Activated CD4-positive, alpha-beta T cell treated with anti-CD3 and anti-CD28 coated beads, Interleukin-2, Interleukin-4, amounts not matched to agents 100 ng/mL and 50 ng/mL, durations not matched to agents 16 hours and 8 hours (primary cell): Measurements from ENCODE around the gene S100A16.
"Not testable (repeated sequence)": the region's sequence is repeated elsewhere in the genome, so short reads cannot be mapped to it uniquely, and the experiment has no call there.

Experiments
- DNase-seq: peaks from one replicate; pipeline ENCODE4 v3.0.0-alpha.2; 2020; ENCODE audit warnings: low spot score

S100A16 gene

DNA sequence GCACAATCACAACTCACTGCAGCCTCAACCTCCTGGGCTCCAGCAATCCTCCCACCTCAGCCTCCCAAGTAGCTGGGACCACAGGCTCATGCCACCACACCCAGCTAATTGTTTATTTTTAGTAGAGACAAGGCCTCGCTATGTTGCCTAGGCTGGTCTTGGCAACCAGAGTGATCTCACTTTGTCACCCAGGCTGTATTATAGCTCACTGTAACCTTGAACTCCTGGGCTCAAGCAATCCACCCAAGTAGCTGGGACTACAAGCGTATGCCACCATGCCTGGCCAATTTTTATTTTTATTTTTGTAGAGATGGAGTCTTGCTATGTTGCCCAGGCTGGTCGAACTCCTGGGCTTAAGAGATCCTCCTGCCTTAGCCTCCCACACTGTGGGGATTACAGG lies 50.9 kb downstream of the S100A16 start:
- not testable (repeated sequence) for DNase-seq

DNA sequence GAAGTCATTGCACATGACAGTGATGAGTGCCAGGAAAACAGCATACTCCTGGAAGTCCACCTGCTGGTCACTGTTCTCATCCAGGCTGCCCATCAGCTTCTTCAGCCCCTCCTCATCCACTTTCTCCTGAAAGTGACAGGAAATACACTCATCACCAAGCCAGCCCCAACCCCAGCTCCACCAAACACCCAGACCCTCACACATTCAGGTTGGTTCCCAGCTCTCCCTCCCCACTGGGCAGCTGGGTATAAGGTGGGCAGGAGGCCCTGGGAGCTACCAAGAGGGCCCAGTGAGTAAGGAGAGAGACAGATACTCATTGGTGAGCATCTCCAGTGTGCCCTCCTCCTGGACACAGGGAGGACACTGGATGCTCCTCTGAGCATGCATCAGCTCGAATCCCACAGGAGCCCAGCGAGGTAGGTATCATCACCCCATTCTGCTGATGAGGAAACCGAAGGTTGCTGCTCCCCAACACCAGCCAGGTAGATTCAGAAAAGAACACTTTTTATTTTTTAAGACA lies 51.4 kb downstream of the S100A16 start:
- no peak for DNase-seq

DNA sequence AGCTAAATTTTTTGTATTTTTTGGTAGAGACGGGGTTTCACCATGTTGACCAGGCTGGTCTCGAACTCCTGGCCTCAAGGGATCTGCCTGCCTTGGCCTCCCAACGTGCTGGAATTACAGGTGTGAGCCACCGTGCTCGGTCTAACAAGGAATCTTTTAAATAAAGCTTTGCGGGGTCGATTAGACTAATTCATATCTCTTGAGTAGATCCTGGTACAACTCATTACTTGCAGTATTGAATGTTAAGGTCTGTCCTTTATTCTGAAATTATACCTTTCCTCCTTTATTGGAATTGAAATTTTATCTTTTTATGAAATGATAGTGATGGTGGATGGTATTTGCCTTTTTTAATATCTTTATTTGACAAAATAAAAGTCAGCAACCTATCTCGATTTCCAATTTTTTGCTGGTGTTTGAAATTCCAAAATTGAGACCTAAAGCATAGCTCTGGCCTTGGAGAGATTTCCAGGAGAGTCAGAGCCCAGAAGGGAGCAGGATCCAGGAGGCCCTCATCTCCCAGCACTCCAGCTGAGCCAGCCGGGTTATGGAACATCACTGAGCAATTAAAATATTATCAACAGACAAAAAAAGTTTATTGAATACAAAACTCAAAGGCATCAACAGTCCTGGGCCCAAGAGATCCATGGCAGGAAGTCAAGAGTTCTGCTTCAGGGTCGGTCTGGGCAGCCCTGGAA lies 52.0 kb downstream of the S100A16 start:
- no peak for DNase-seq

DNA sequence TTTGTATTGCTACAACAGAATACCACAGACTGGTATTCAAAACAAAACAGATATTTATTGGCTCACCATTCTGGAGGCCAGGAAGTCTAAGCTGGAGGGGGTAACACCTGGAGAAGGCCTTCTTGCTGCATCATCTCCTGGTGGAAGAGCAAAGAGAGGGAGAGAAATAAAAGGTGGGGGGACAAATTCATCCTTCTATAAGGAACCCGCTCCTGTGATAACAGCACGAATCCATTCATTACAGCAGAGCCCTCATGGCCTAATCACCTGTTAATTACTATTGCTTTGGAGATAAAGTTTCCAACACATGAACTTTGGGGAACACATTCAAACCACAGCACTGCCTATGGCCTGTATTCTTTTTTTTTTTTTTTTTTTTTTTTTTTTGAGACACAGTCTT lies 52.7 kb downstream of the S100A16 start:
- DNase-seq: no peak

DNA sequence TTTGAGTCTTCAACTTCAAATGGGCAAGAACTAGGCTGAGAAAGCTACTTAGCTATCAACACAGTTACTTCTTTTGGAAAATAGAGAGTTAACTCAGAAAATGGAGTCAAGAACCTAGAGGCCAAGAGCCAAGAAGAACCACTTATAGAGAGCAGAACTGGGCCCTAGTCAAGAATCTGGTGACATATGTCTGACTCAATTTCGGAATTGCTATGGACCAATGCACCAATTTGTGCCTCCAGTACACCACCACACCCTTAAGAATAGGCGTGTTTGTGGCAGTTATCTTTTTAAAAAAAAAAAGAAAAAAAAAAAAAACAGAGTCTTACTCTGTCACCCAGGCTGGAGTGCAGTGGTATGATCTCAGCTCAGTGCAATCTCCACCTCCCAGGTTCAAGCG lies 55.1 kb downstream of the S100A16 start:
- DNase-seq: no peak
